ENCODE measurements around the gene ANG. TPM values are rescaled to one million over a fixed set of nuclear protein-coding genes. Genes with fewer than 3 reads are reported as not detected.
A peak's percentile ranks its signal among the peaks of the same experiment; 100 is the strongest.

ANG gene
- total RNA-seq, 3 donors from 2014 or later (not counting 1 experiment from before 2014, with no cell fraction given), result 0.35 TPM; not detected in 2

DNA sequence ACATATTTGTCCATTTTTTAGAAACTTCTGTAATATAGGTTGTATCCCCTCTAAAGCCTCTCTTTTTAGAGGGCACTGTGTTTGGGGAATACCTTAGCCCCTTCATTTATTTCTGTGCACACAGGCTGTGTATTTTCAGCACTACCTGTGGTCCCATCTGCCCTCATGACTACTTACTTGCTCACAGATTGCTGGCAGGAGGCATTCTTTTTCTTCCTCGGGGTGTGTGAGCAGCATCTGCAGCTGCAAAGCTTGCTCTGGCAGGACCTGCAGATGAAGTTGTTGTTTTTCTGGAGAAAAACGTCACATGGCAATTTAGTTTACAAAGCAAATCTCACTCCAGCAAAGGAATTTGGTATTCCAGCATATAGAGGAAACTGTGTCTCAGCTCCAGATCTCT is 24.3 kb downstream of the ANG start:
- Histone ChIP-seq H3K36me3 (ENCODE audit: control insufficient read depth, insufficient read depth, low read length) (no peaks in the 10 kb centered on the region), H3K4me3 (ENCODE audit: low read length) (no peak overlapping the region), H3K4me1 (ENCODE audit: control insufficient read depth, insufficient read depth, low read length) (peaks cover 5% of the 10 kb centered on the region), H3K27me3 (ENCODE audit: control insufficient read depth, insufficient read depth, low read length) (no peaks in the 10 kb centered on the region), H3K9me3 (ENCODE audit: control insufficient read depth, insufficient read depth, low read length) (no peaks in the 10 kb centered on the region), H3K27ac (ENCODE audit: low read length) (no peak overlapping the region)
- H3K4me1 Mint-ChIP-seq, result no peaks in the 10 kb centered on the region
- intact Hi-C loops (cut with micrococcal nuclease), result no loop called here
- no peak for ATAC-seq
- WGBS (ENCODE audit: insufficient coverage), result 49% methylated on average over 2 of the region's 2 CpGs
- H3K27me3 Mint-ChIP-seq (ENCODE audit: low read depth in 2 of 2), result peaks cover 14 to 27% of the 10 kb centered on the region in 2 donors
- no peaks in the 10 kb centered on the region for H3K9me3 Mint-ChIP-seq
- H3K27ac Mint-ChIP-seq, result no peak overlapping the region
- no peak for DNase-seq
- TF ChIP-seq, protein P1, sequence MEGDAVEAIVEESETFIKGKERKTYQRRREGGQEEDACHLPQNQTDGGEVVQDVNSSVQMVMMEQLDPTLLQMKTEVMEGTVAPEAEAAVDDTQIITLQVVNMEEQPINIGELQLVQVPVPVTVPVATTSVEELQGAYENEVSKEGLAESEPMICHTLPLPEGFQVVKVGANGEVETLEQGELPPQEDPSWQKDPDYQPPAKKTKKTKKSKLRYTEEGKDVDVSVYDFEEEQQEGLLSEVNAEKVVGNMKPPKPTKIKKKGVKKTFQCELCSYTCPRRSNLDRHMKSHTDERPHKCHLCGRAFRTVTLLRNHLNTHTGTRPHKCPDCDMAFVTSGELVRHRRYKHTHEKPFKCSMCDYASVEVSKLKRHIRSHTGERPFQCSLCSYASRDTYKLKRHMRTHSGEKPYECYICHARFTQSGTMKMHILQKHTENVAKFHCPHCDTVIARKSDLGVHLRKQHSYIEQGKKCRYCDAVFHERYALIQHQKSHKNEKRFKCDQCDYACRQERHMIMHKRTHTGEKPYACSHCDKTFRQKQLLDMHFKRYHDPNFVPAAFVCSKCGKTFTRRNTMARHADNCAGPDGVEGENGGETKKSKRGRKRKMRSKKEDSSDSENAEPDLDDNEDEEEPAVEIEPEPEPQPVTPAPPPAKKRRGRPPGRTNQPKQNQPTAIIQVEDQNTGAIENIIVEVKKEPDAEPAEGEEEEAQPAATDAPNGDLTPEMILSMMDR (IDR thresholded peaks at IDR 0.05), result no peak
- H3K36me3 Mint-ChIP-seq, result no peaks in the 10 kb centered on the region
- H3K4me3 Mint-ChIP-seq, result no peak overlapping the region

DNA sequence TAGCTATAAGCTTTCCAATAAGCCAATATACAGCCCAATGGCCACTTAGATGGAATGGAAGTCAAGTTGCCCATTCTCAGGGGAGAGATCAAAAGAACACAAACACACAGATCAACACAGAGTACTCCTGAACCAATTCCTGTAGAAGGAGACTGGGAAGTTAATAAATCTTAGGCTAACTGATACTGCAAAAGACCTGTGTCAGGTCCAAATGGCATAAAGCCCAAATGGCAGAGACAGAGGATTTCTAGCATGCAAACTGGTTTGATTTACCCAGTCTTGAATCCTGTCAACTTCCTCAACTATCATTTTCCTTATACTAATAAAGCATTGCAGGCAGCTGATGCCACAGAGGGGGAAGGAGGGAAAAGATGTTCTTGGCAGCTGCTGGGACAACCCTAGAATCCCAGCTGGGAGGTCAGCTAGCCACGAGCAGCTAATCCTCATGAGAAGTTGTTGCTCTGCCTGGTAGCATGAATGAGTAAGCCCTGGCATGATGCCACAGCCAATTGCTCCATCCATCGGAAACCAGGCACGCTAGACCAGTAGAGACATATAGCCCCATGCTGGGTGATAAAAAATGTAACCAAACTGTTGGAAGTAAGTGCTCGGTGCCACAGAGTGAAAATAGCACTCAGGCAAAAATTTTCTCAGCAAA is 26.2 kb downstream of the ANG start:
- Mint-ChIP-seq H3K27me3 (ENCODE audit: low read depth in 2 of 2) (peaks cover 14 to 38% of the 10 kb centered on the region in 2 donors), H3K9me3 (no peaks in the 10 kb centered on the region), H3K27ac (no peak overlapping the region), H3K36me3 (no peaks in the 10 kb centered on the region), H3K4me3 (no peak overlapping the region), H3K4me1 (no peaks in the 10 kb centered on the region)
- DNase-seq (peak in 1 of 2 donors; percentile 12), ATAC-seq (no peak)
- Histone ChIP-seq H3K9me3 (ENCODE audit: control insufficient read depth, insufficient read depth, low read length) (no peaks in the 10 kb centered on the region), H3K27me3 (ENCODE audit: control insufficient read depth, insufficient read depth, low read length) (no peaks in the 10 kb centered on the region), H3K4me3 (ENCODE audit: low read length) (no peak overlapping the region), H3K36me3 (ENCODE audit: control insufficient read depth, insufficient read depth, low read length) (no peaks in the 10 kb centered on the region), H3K4me1 (ENCODE audit: control insufficient read depth, insufficient read depth, low read length) (peaks cover 5% of the 10 kb centered on the region), H3K27ac (ENCODE audit: low read length) (peak overlapping the region; percentile 69)
- 79% methylated on average over 4 of the region's 4 CpGs for WGBS (ENCODE audit: insufficient coverage)
- TF ChIP-seq, protein P1 (IDR thresholded peaks at IDR 0.05), result no peak
- intact Hi-C loops (cut with micrococcal nuclease), result no loop called here

DNA sequence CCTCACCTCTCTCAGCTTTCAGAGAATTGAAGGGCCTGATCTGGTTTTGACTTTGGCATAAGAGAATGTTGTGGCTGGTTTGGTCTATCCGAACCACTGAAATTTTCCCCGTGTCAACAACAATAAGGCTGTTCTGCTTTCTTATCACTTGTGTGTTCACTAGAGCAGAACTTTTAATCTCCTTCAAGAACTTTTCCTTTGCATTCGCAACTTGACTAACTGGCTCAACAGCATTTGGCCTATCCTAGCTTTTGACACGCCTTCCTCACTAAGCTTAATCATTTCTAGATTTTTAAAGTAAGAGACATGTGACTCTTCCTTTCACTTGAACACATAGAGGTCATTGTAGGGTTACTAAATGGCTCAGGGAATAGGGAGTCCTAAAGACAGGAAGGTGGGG is 31.2 kb downstream of the ANG start:
- no peak overlapping the region for H3K4me3 Mint-ChIP-seq
- Histone ChIP-seq H3K4me1 (ENCODE audit: control insufficient read depth, insufficient read depth, low read length) (peaks cover 4% of the 10 kb centered on the region), H3K27me3 (ENCODE audit: control insufficient read depth, insufficient read depth, low read length) (no peaks in the 10 kb centered on the region), H3K4me3 (ENCODE audit: low read length) (no peak overlapping the region), H3K27ac (ENCODE audit: low read length) (no peak overlapping the region), H3K36me3 (ENCODE audit: control insufficient read depth, insufficient read depth, low read length) (no peaks in the 10 kb centered on the region), H3K9me3 (ENCODE audit: control insufficient read depth, insufficient read depth, low read length) (no peaks in the 10 kb centered on the region)
- 84% methylated on average over 4 of the region's 4 CpGs for WGBS (ENCODE audit: insufficient coverage)
- DNase-seq, result no peak
- no peaks in the 10 kb centered on the region for H3K9me3 Mint-ChIP-seq
- H3K36me3 Mint-ChIP-seq, result no peaks in the 10 kb centered on the region
- TF ChIP-seq, protein P1 (IDR thresholded peaks at IDR 0.05), result no peak
- intact Hi-C loops (cut with micrococcal nuclease), result no loop called here
- H3K27me3 Mint-ChIP-seq (ENCODE audit: low read depth in 2 of 2), result peaks cover 29 to 60% of the 10 kb centered on the region in 2 donors
- no peaks in the 10 kb centered on the region for H3K4me1 Mint-ChIP-seq
- no peak overlapping the region for H3K27ac Mint-ChIP-seq
- ATAC-seq, result no peak

DNA sequence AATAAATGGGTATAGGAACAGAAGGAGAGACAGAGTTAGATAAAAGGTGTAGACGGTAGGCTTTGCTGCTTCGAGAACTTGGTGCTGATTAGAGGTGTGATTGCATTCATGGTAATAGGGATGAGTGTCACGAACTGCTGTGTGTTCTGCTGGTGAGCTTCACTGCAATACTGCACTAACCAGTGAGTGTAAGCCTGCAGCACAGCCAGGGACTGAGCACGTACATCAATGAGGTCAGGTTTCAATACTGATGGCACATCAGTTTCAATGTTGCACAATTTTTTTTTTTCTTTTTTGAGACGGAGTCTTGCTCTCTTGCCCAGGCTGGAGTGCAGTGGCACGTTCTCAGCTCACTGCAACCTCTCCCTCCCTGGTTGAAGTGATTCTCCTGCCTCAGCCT is 32.2 kb downstream of the ANG start:
- Histone ChIP-seq H3K9me3 (ENCODE audit: control insufficient read depth, insufficient read depth, low read length) (no peaks in the 10 kb centered on the region), H3K27ac (ENCODE audit: low read length) (no peak overlapping the region), H3K36me3 (ENCODE audit: control insufficient read depth, insufficient read depth, low read length) (no peaks in the 10 kb centered on the region), H3K4me1 (ENCODE audit: control insufficient read depth, insufficient read depth, low read length) (no peaks in the 10 kb centered on the region), H3K27me3 (ENCODE audit: control insufficient read depth, insufficient read depth, low read length) (no peaks in the 10 kb centered on the region), H3K4me3 (ENCODE audit: low read length) (no peak overlapping the region)
- H3K4me1 Mint-ChIP-seq, result no peaks in the 10 kb centered on the region
- DNase-seq, result no peak
- H3K9me3 Mint-ChIP-seq, result no peaks in the 10 kb centered on the region
- 81% methylated on average over 6 of the region's 6 CpGs for WGBS (ENCODE audit: insufficient coverage)
- intact Hi-C loops (cut with micrococcal nuclease), result no loop called here
- no peak for ATAC-seq
- H3K36me3 Mint-ChIP-seq, result no peaks in the 10 kb centered on the region
- TF ChIP-seq, protein P1 (IDR thresholded peaks at IDR 0.05), result no peak
- H3K4me3 Mint-ChIP-seq, result no peak overlapping the region
- H3K27ac Mint-ChIP-seq, result no peak overlapping the region
- H3K27me3 Mint-ChIP-seq (ENCODE audit: low read depth in 2 of 2), result peaks cover 28 to 62% of the 10 kb centered on the region in 2 donors

Data from natural killer cell (primary cell).